Effector memory CD8-positive, alpha-beta T cell (primary cell): ENCODE measurements around the gene WWOX.

ENCODE experiments used
- ATAC-seq: fragments of 150-1000 bp; cut with Tn5 transposase; replicated peaks from 2 replicates; pipeline ENCODE4 v1.10.0; 2021; ENCODE audit warnings: mild to moderate bottlenecking, moderate library complexity
- DNase-seq, 3 experiments: peaks; one replicate each; pipeline ENCODE4 v3.0.0; 2021
- H3K27ac Mint-ChIP-seq, 2 donors: one replicate each; pipeline ENCODE4 v1.8.0; 2022; ENCODE audit warnings: mild to moderate bottlenecking in 2 of 2, mixed read lengths in 2 of 2, moderate library complexity in 2 of 2
- H3K27me3 Mint-ChIP-seq, 2 donors: one replicate each; pipeline ENCODE4 v1.8.0; 2022; ENCODE audit warnings: mixed read lengths in 2 of 2
- H3K36me3 Mint-ChIP-seq: one replicate; pipeline ENCODE4 v1.8.0; 2022; ENCODE audit warnings: mild to moderate bottlenecking, moderate library complexity, mixed read lengths; ENCODE audit not compliant: insufficient read depth
- H3K4me1 Mint-ChIP-seq, 2 donors: one replicate each; pipeline ENCODE4 v1.8.0; 2022; ENCODE audit warnings: low read depth in 2 of 2, mixed read lengths in 2 of 2
- H3K4me3 Mint-ChIP-seq, 2 donors: one replicate each; pipeline ENCODE4 v1.8.0; 2022; ENCODE audit warnings: mild to moderate bottlenecking in 2 of 2, mixed read lengths in 2 of 2, moderate library complexity in 2 of 2
- H3K9me3 Mint-ChIP-seq, 2 donors: one replicate each; pipeline ENCODE4 v1.8.0; 2022; ENCODE audit warnings: mixed read lengths in 2 of 2

Gene WWOX

DNA sequence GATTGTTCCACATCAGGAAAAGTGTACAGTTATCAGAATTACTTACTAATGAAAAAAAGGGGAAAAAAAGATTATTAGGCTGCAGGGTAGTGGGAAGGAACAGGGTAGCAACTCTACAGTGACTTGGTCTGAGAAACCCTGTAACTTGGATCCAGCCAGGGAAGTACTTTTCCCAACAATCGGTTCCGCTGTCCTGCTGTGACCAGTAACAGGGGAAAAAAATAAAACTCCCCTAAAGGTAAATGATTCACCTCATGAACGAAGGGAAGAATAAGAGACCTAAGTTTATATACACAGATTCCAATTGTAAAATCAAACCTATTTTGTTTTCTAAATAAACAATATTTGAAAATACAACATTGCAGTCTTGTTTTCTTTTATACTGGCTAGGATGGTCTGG lies 189.9 kb downstream of the WWOX start:
- no peak for DNase-seq
- H3K9me3 Mint-ChIP-seq = no peaks in the 10 kb centered on the region
- H3K4me3 Mint-ChIP-seq = no peak overlapping the region
- H3K27ac Mint-ChIP-seq = no peak overlapping the region
- H3K36me3 Mint-ChIP-seq = no peaks in the 10 kb centered on the region
- no peaks in the 10 kb centered on the region for H3K27me3 Mint-ChIP-seq
- H3K4me1 Mint-ChIP-seq = peaks cover 0 to 3% of the 10 kb centered on the region in 2 donors
- ATAC-seq = no peak

DNA sequence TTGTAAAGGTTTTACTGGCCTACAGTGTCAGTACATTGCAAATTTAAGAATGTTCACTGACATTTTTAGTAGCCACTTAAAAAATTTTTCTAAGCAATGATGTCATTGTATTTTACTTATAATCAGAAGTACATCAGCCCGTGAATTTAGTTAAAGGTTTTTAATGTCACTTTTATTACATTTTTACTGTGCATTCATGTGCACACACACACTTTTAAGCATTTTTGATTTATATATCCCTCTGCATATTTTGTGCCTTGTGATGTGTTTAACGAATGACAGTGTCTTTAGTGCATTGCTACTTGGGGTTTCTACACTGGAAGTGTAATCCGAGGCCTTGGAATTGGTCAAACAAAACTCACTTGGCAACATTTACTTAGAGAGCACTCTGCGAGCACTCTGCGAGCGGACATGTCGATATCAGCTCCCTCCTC lies 190.4 kb downstream of the WWOX start:
- Mint-ChIP-seq H3K4me3 (no peak overlapping the region), H3K36me3 (no peaks in the 10 kb centered on the region), H3K27ac (no peak overlapping the region), H3K27me3 (no peaks in the 10 kb centered on the region), H3K9me3 (peaks cover 0 to 1% of the 10 kb centered on the region in 2 donors), H3K4me1 (peaks cover 0 to 3% of the 10 kb centered on the region in 2 donors)
- ATAC-seq (no peak), DNase-seq (no peak)

DNA sequence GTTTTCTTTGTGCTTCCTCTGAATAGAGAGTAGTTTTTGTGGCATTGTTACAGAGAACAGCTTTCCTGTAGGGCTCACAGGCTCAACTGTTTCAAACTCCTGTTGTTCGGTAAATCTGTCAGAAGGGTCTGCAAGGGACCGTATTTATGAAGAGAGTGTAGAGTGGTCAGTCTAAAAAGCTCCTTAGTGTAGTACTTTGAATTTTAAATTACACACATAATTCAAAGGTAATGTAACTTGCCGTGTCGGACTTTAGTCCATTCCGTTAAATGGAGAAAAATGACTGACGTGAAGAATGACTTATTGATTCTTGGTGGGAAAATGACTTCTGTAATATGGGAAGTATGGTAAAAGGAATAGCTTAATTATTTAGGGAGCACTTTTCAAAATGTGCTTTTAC lies 190.9 kb downstream of the WWOX start:
- Mint-ChIP-seq H3K4me1 (peaks cover 0 to 3% of the 10 kb centered on the region in 2 donors), H3K27me3 (no peaks in the 10 kb centered on the region), H3K4me3 (no peak overlapping the region), H3K27ac (no peak overlapping the region), H3K36me3 (no peaks in the 10 kb centered on the region), H3K9me3 (peaks cover 0 to 1% of the 10 kb centered on the region in 2 donors)
- DNase-seq (no peak), ATAC-seq (no peak)

DNA sequence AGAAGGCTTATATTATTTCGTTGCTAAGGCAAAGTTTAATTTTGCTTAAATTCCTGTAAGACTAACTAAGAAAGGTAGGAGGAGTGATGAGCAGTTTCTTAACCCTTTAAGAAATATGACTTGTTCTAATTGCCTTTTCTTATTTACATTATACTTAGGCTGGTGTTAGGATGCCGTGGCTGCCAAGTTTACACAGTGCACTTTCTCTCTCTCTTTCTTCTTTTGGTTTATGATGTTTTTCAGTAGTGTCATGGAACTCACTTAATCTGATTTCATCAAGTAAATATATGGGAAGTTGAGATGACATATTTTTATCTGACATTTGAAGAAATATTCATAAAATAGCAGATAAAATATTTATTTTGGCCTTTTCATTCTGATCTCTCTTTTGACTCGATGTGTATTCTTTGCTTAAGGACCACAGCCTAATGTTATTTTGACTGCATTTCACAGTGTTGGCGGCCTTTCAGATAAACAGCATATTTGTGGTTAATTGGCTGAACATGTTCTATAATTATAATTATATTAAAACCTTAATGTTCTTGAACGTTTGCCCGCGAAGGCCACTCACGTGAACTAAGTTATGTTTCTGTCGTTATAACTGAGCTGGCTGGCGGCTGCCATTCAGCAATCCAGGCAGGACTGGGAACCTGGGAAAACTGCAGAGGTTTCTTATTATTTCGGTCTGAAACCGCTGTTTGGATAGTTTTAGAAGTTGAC lies 191.6 kb downstream of the WWOX start:
- Mint-ChIP-seq H3K36me3 (no peaks in the 10 kb centered on the region), H3K9me3 (peaks cover 0 to 1% of the 10 kb centered on the region in 2 donors), H3K4me3 (no peak overlapping the region), H3K27ac (no peak overlapping the region), H3K27me3 (no peaks in the 10 kb centered on the region), H3K4me1 (peaks cover 0 to 3% of the 10 kb centered on the region in 2 donors)
- no peak for DNase-seq
- no peak for ATAC-seq

DNA sequence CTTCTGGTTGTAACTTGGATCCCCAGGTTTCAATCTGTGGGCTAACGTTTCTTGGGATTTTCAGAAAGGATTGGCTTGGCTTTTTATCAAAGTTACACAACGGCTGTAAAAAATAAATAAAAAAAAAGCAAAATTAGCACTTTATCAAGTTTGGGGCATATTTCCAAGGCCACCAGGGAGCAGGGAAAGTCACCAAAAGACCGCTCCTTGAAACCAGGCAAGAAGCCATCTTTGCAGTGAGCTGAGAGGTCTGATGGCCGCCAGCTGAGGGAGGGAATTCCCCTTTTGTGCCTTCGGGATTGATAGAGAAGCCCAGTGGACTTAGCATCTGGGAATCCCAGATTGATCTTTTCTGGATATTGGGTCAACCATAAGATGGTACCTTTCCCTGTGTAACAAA lies 192.2 kb downstream of the WWOX start:
- ATAC-seq (no peak), DNase-seq (no peak)
- H3K4me3 Mint-ChIP-seq = no peak overlapping the region
- H3K9me3 Mint-ChIP-seq = peaks cover 0 to 1% of the 10 kb centered on the region in 2 donors
- no peak overlapping the region for H3K27ac Mint-ChIP-seq
- no peaks in the 10 kb centered on the region for H3K36me3 Mint-ChIP-seq
- H3K4me1 Mint-ChIP-seq = peaks cover 0 to 3% of the 10 kb centered on the region in 2 donors
- H3K27me3 Mint-ChIP-seq = no peaks in the 10 kb centered on the region

DNA sequence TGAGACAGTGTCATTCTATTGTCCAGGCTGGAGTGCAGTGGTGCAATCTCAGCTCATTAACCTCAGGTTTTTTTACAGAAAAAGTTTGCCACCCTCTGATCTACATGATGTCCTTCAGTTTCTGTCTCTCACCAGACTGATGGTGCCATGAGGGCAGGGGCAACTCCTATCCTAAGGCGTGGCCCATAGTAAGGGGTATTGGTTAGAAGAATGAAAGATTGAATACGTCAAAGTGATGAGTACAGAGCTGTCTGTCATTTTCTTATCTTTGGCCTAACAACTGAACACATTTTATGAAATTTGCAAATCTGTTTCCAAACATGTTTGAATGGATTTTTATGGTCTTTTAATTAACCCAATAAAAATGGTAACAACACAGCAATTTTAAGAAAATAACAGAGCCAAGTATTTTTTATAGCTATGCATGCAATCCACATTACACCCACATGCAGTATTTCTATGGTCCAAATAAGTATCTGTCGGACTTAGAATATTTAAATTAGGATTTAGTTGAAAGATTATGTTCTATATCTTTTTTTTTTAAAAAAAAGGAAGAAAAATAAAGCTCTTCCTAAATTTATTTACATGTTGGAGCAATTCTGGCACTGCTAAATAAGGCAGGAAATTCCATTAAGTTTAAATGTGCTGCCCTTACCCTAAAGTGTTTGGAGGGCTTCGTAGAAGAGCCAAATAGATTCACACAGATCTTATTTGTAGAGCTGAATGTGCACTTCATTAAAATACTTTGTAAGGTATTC lies 192.8 kb downstream of the WWOX start:
- H3K9me3 Mint-ChIP-seq = peaks cover 0 to 1% of the 10 kb centered on the region in 2 donors
- DNase-seq = no peak
- ATAC-seq = no peak
- no peaks in the 10 kb centered on the region for H3K36me3 Mint-ChIP-seq
- no peaks in the 10 kb centered on the region for H3K27me3 Mint-ChIP-seq
- no peak overlapping the region for H3K27ac Mint-ChIP-seq
- peaks cover 0 to 3% of the 10 kb centered on the region in 2 donors for H3K4me1 Mint-ChIP-seq
- no peak overlapping the region for H3K4me3 Mint-ChIP-seq

DNA sequence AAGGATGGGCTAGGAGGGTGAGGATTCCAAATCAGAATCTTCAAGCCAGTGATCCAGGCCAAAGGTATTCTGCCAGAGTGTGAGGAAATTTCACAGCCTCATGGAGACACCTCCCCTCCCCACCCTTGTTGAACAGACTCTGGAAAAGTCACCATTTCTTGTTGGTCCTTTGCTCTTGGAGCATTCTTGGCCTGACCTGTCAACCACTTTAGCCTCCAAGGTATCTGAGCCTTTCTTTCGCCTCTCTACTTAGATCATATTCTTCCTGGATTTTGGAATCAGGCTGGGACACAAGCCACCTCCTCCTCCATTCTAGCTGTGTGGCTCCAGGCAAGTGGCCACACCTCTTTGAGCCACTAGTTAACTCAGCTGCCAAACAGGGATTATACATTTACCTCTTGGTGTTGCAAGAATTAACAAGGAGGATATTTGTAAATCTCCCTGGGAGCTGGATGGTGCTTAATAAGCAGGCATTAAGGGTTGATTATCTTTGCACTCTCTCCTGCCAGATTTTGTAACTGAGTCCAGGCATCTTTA lies 193.5 kb downstream of the WWOX start:
- H3K4me3 Mint-ChIP-seq = no peak overlapping the region
- peaks cover 0 to 1% of the 10 kb centered on the region in 2 donors for H3K9me3 Mint-ChIP-seq
- peaks cover 0 to 3% of the 10 kb centered on the region in 2 donors for H3K4me1 Mint-ChIP-seq
- H3K27ac Mint-ChIP-seq = no peak overlapping the region
- no peaks in the 10 kb centered on the region for H3K27me3 Mint-ChIP-seq
- DNase-seq (no peak), ATAC-seq (no peak)
- no peaks in the 10 kb centered on the region for H3K36me3 Mint-ChIP-seq

DNA sequence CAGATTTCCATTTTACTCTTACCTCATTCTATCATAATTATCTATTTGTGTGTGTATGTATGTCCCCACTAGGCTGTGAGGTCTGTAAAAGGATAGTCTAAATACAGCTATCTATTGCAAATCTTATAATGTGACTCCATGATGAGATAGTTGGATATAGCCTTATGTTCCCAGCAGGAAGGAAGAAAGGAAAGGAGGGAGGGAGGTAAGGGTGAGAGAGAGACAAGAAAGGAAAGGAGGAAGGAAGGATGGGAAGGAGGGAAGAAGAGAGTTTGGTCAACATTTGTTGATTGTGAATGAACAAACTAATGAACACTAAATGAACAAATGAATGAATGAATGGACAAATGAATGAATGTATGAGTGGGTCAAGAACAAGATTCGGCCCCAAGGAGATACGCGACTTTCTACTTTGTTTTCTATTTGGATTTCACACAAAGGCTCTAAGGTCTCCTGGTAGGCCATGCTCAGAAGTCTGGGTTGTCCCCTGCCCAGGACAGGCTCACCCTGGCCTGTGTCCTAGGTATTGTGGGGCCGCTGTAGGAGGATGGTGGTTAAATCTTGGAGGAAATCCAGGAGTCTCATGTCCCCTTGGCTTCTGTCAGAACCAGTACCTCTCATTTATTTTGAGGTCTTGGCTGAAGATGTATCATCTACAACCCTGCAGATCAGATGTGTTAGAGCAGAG lies 195.2 kb downstream of the WWOX start:
- Mint-ChIP-seq H3K9me3 (peaks cover 0 to 1% of the 10 kb centered on the region in 2 donors), H3K27ac (no peak overlapping the region), H3K27me3 (no peaks in the 10 kb centered on the region), H3K36me3 (no peaks in the 10 kb centered on the region), H3K4me3 (no peak overlapping the region), H3K4me1 (peaks cover 0 to 3% of the 10 kb centered on the region in 2 donors)
- DNase-seq = no peak
- no peak for ATAC-seq

DNA sequence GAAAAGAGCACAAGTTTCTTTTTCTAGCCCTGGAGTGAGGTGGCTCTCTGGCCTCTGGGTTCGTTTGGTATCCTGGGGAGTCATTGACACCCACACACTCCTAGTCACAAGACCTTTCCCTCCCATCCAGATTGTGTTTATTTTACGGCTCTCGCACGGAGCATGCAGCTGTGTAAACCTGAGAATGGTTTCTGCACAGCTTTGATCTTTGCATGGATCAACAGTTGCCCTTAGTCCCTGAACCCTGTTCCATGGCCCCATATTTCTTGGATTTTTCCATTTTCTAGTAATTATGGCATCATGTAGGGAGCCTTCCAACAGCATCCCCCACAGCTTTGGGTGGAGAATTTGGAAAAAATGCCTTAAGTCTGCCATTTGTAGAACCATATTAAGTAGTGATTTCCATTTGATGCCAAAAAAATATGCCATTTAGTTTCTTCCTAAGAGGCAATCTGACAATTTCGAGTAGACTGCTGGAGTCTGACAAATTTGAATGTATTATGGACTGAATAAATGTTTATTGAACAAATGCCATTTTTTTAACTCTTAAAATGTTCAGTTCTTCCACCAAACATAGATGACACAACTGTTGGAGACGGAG lies 197.7 kb downstream of the WWOX start:
- no peak overlapping the region for H3K27ac Mint-ChIP-seq
- no peaks in the 10 kb centered on the region for H3K36me3 Mint-ChIP-seq
- no peak overlapping the region for H3K4me3 Mint-ChIP-seq
- no peak for ATAC-seq
- H3K9me3 Mint-ChIP-seq = peaks cover 0 to 1% of the 10 kb centered on the region in 2 donors
- peaks cover 0 to 3% of the 10 kb centered on the region in 2 donors for H3K4me1 Mint-ChIP-seq
- no peak for DNase-seq
- H3K27me3 Mint-ChIP-seq = no peaks in the 10 kb centered on the region

DNA sequence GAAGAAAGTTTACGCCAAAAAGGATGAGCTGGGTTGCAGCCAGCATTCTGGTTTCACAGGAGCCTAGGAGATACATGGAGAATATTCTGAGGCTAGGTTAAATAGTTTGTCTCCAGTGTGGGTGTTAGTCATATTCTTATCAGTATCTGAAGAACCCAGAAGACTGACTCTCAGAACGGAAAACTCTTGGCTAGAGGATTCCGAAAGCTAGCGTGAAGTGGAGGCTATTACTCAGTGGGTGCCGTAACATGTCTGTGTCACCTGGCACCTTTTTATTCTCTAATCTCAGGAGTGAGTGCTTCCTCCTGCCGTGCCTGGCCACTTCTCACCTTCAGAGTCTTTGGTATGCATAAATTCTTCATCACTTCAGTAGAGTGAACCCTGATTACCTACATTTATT lies 199.5 kb downstream of the WWOX start:
- H3K4me3 Mint-ChIP-seq = no peak overlapping the region
- H3K36me3 Mint-ChIP-seq = no peaks in the 10 kb centered on the region
- ATAC-seq (no peak), DNase-seq (no peak)
- H3K27ac Mint-ChIP-seq = no peak overlapping the region
- H3K9me3 Mint-ChIP-seq = peaks cover 0 to 1% of the 10 kb centered on the region in 2 donors
- H3K4me1 Mint-ChIP-seq = peaks cover 0 to 3% of the 10 kb centered on the region in 2 donors
- no peaks in the 10 kb centered on the region for H3K27me3 Mint-ChIP-seq

DNA sequence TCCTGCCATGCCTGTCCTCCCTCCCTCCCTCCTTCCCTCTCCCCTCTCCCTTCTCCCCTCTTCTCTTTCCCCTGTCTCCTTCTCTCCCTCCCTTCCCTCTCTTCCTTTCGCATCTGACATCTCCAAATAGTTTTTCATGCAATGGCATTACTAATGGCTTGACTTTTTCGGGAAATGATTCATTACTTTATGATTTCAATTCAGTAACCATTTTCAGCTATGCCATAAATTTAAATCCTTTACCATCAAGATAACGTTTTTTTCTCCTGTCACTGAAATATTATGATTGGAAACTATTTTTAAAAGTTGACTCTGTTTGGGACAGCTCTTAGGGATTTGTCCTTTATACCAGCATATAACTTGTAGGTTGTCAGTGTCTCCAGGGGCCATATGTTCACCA lies 201.0 kb downstream of the WWOX start:
- ATAC-seq (no peak), DNase-seq (no peak)
- no peaks in the 10 kb centered on the region for H3K9me3 Mint-ChIP-seq
- no peak overlapping the region for H3K27ac Mint-ChIP-seq
- no peaks in the 10 kb centered on the region for H3K36me3 Mint-ChIP-seq
- H3K4me1 Mint-ChIP-seq = no peaks in the 10 kb centered on the region
- no peak overlapping the region for H3K4me3 Mint-ChIP-seq
- no peaks in the 10 kb centered on the region for H3K27me3 Mint-ChIP-seq

DNA sequence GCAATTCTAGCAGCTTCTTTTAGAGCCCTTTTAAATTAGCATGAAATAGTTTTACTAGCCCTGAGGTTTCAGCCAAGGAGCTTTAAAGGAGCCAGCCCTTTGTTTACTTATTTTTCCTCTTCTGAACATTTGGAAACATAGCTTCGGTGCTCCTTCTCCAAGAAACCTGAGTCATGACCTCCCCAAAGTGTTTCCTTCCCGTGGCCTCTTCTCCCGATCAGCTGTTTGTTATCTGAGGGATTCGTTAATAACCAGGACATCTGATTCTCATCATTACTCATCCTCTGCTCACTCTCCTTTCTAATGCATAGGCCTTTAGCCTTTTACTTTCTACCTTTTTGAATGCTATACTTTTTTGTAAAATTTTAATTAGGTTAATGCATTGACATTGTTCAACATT lies 204.5 kb downstream of the WWOX start:
- H3K27ac Mint-ChIP-seq = no peak overlapping the region
- H3K36me3 Mint-ChIP-seq = no peaks in the 10 kb centered on the region
- no peak overlapping the region for H3K4me3 Mint-ChIP-seq
- no peaks in the 10 kb centered on the region for H3K27me3 Mint-ChIP-seq
- no peaks in the 10 kb centered on the region for H3K4me1 Mint-ChIP-seq
- H3K9me3 Mint-ChIP-seq = no peaks in the 10 kb centered on the region
- ATAC-seq (no peak), DNase-seq (no peak)

DNA sequence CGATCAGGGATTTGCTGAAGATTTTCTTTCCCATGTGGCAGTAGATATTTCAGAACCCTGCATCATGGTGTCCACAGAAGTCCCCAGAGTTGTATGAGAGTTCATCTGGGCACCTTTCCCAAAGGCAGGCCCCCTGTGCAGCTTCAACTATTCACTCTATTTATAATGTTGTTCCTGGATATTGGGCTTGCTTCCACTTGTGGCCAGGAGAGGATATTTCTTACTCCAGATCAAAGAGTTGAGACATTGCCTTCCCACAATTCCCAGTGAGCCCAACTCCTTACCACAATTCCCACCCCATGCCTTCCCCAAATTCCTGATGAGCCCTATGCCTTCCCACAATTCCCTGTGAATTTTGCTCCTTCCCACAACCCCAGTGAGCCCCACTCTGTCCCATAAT lies 206.9 kb downstream of the WWOX start:
- H3K4me1 Mint-ChIP-seq = peaks cover 6 to 14% of the 10 kb centered on the region in 2 donors
- H3K36me3 Mint-ChIP-seq = no peaks in the 10 kb centered on the region
- no peak overlapping the region for H3K27ac Mint-ChIP-seq
- DNase-seq (no peak), ATAC-seq (no peak)
- H3K4me3 Mint-ChIP-seq = no peak overlapping the region
- no peaks in the 10 kb centered on the region for H3K9me3 Mint-ChIP-seq
- H3K27me3 Mint-ChIP-seq = no peaks in the 10 kb centered on the region
